Ectodermal cell (in vitro differentiated cells): ENCODE data around the gene SH3GLB1.

Experiments used
- H3K27ac ChIP-seq: 2 replicates; pipeline ENCODE4 v1.7.0; 2013; ENCODE audit warnings: mild to moderate bottlenecking, low read depth, low read length; ENCODE audit not compliant: insufficient read depth, poor library complexity, severe bottlenecking
- H3K27me3 ChIP-seq: 2 replicates; pipeline ENCODE4 v1.7.0; 2013; ENCODE audit warnings: mild to moderate bottlenecking, low read length; ENCODE audit not compliant: insufficient read depth, control insufficient read depth, poor library complexity, severe bottlenecking
- H3K36me3 ChIP-seq: one replicate; pipeline ENCODE4 v1.7.0; 2013; ENCODE audit warnings: low read length; ENCODE audit not compliant: control insufficient read depth, insufficient read depth
- H3K4me1 ChIP-seq: one replicate; pipeline ENCODE4 v1.7.0; 2013; ENCODE audit warnings: low read length; ENCODE audit not compliant: control insufficient read depth, insufficient read depth
- H3K4me3 ChIP-seq: 2 replicates; pipeline ENCODE4 v1.7.0; 2013; ENCODE audit warnings: low read depth, low read length, control low read depth; ENCODE audit not compliant: insufficient read depth
- H3K9me3 ChIP-seq: 2 replicates; pipeline ENCODE4 v1.7.0; 2013; ENCODE audit warnings: mild to moderate bottlenecking, low read length, moderate library complexity; ENCODE audit not compliant: control insufficient read depth
- WGBS, 2 experiments: methylation state at CpG; one replicate each; pipeline ENCODE4 v1.1.7; 2013; ENCODE audit warnings: missing lambda C conversion rate in 2 of 2; 5-methylcytosine and 5-hydroxymethylcytosine counted together

The SH3GLB1 gene

DNA sequence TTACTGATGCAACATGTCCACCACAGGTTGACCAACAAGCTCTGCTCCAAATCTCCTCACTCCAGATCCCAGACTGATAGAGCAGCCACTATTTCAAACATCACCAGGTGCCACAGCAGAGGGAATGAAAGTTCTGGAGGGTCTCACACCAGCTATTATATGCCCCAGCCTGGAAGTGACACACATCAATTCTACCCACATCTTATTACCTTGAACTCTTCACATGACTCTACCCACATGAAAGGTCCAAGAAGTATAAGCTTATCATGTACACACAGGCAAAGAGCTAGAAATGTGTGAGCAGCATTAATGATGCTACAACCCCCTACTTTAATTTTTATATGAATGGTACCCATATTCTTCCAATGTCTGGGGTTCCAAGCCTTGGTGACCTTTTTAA, 64.2 kb downstream of the SH3GLB1 start:
- no peaks in the 10 kb centered on the region for H3K4me1 ChIP-seq
- H3K27me3 ChIP-seq: no peaks in the 10 kb centered on the region
- no peak overlapping the region for H3K27ac ChIP-seq
- peaks cover 3% of the 10 kb centered on the region for H3K9me3 ChIP-seq
- no peaks in the 10 kb centered on the region for H3K36me3 ChIP-seq
- no peak overlapping the region for H3K4me3 ChIP-seq

DNA sequence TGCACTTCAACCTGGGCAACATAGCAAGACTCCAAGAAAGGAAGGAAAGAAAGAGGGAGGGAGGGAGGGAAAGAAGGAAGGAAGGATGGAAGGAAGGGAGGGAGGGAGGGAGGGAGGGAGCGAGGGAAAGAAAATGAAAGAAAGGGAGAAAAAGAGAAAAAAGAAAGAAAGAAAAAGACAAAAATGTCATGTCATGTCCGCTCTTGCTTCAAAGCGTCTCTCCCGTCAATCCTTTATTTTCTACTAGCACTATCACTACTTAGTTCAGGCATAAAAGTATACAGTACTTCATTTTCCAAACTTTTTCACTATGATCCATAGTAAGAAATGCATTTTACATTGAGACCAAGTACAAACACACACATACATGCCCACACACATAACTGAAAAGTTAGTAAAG, 64.7 kb downstream of the SH3GLB1 start:
- Histone ChIP-seq H3K4me3 (no peak overlapping the region), H3K27ac (no peak overlapping the region), H3K27me3 (no peaks in the 10 kb centered on the region), H3K4me1 (peaks cover 1% of the 10 kb centered on the region), H3K9me3 (peaks cover 3% of the 10 kb centered on the region), H3K36me3 (no peaks in the 10 kb centered on the region)
- WGBS, 2 experiments: 94 to 97% methylated on average over 4 of the region's 4 CpGs

DNA sequence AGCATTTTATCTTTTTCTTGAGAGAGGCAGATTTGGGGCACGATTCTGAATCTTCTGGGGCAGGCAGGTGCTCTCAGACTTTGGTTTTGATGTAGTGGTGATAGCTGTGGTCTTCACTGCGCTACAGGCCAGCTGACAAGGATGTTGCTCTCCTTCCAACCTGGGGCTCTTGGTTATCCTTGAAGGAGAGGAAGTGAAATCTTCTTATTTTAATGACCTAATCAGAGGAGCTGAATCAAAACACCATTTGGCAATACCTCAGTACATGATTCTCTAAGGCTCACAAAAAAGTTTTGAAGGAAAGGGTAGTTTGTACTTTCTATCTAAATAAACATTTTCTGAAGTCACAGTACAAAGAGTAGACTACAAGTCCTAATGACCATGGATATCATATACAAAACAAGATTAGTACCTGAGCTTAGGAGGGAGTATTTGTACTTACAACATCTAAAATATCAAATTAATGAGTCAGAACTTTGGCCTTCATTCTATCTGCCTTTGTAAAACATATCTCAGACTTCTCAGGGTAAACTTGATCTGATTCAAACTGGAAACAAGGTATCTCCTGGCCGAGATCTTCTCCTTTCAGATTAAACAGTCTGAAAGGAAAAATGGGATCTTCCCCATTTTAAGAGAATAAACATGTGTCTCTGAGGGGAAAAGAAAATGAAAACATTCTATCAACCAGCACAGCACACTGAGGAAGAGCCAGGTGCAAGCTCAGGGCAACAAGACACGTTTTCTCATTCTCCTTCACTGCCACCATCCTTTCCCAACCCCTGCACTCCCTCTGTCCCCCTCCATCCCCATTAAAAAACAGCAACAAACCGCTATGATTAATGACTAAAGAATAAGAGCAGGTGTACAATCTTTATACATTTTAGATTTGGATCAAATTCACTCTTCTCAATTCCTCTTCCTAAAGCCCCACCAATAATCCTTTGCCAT, 69.2 kb downstream of the SH3GLB1 start:
- Histone ChIP-seq H3K9me3 (no peaks in the 10 kb centered on the region), H3K36me3 (no peaks in the 10 kb centered on the region), H3K4me3 (no peak overlapping the region), H3K27me3 (no peaks in the 10 kb centered on the region), H3K27ac (no peak overlapping the region), H3K4me1 (peaks cover 11% of the 10 kb centered on the region)
- WGBS, 2 experiments: 80 to 84% methylated on average over 5 of the region's 5 CpGs

DNA sequence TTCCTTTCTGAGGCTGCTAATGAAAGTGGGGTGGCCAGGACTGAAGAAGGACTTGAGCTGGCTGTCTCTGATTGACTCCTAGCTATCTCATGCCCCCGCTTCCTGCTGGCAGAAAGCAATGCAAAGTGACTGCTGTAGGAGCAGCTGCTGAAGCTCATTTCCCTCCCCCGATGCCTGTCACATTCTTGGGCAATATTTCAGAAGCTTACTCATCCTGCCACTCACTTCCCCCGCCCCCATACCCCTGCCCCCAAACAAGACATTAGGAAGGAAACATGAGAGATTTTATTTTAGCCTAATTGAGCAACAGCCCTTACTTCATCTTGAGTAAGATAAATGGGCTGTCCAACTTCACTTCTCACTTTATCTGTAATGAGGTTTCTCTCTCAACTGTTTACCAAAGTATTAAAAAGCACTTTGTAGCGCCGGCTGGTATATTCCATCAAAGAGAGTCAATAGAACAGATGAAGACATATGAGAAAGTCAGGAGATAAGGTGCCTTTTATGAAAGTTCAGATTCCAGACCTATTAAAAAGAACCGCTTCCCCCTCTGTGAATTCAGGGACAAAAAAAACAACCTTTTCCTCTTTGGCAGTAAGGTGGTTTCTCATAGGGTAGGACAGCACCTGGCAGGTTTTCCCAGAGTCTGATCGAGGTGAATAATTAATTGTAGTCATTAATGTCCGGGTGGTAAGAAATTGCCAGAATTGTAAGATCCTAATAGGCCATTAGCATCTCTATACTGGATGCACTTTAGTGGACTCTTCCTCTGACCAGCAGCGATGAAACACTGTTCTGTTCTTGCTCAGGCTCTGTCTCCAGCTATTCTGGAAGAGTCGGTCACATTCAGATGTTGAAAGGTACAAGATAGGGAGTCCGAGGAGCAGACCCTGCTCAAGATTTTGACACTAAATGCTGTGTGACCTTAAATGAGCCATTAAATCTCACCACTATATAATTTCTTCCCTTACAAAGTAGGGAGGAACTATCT, 70.2 kb downstream of the SH3GLB1 start:
- Histone ChIP-seq H3K9me3 (no peaks in the 10 kb centered on the region), H3K27ac (no peak overlapping the region), H3K36me3 (no peaks in the 10 kb centered on the region), H3K4me3 (no peak overlapping the region), H3K27me3 (no peaks in the 10 kb centered on the region), H3K4me1 (peaks cover 11% of the 10 kb centered on the region)
- 74 to 75% methylated on average over 10 of the region's 11 CpGs for WGBS, 2 experiments

DNA sequence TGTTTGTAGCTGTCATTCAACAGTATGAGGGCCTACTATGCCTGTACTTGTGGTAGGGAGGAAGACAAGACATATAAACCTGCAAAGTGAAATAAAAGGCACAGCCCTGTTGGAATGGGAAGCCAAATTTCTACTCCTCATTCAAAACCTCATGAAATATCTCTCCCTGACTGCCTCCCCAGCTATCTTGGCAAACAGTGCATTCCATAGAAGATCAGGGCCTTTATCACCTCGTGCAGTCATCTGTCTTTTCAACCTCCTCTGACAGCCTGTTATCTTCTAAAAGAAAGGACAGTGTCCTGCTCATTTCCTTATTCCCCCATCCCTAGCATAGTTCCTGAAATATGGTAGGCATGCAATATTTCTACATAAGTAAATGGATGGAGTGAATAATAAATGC, 71.0 kb downstream of the SH3GLB1 start:
- Histone ChIP-seq H3K27ac (no peak overlapping the region), H3K4me3 (no peak overlapping the region), H3K27me3 (no peaks in the 10 kb centered on the region), H3K36me3 (no peaks in the 10 kb centered on the region), H3K4me1 (peaks cover 11% of the 10 kb centered on the region), H3K9me3 (no peaks in the 10 kb centered on the region)
- WGBS, 2 experiments: 50 to 54% methylated on average over 1 of the region's 1 CpG

DNA sequence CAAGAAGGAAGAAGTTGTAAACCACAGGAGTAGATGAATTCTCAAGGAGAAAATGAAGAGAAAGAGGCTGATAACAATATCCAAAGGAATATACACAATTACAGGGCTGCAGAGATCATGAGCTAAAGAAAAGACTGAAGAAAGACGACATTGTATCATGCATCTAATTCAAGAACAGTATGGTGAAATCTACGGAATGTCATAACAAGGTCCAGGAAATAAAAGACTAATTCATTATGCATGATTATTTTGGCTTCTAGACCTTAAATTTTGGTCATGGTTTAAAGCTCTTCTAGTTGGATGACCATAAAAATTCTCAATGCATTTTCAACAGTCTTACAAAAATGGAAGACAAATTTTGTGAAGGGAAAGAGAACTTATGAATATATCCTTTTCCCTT, 71.7 kb downstream of the SH3GLB1 start:
- no peak overlapping the region for H3K4me3 ChIP-seq
- WGBS, 2 experiments: 90 to 95% methylated on average over 2 of the region's 2 CpGs
- no peaks in the 10 kb centered on the region for H3K36me3 ChIP-seq
- H3K4me1 ChIP-seq: peaks cover 11% of the 10 kb centered on the region
- H3K9me3 ChIP-seq: no peaks in the 10 kb centered on the region
- H3K27ac ChIP-seq: no peak overlapping the region
- no peaks in the 10 kb centered on the region for H3K27me3 ChIP-seq

DNA sequence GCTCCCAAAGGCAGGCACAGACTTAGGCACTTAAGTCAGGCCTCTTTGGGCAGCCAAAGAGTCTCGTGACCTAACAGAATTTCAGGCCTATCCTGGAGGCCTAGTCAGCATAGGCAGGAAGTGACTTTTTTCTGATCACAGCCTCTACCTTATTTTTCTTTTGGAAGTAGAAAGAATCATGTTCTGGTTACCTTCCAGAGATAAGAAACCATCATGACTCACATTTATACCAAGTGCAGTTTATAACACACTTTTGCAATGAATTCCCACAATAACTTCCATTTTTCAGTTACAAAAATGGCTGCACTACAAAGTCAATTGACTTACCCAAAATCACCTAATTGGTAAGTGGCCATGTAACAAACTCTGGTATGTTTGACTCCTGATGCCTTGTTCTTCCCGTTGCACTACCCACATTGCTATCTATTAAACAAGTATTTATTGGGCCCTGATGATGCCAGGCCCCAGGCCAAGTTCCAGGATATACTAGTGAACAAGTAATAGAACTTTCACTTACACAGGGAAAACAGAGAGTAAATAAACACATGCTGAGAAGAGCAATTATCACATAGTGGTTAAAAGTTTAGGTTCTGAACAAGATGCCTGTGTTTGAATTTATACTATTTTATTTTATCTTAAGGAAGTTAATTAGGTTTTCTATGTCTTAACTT, 74.3 kb downstream of the SH3GLB1 start:
- Histone ChIP-seq H3K27ac (no peak overlapping the region), H3K4me3 (no peak overlapping the region), H3K27me3 (no peaks in the 10 kb centered on the region), H3K9me3 (no peaks in the 10 kb centered on the region), H3K4me1 (peaks cover 11% of the 10 kb centered on the region), H3K36me3 (no peaks in the 10 kb centered on the region)
- WGBS, 2 experiments: 85 to 93% methylated on average over 2 of the region's 2 CpGs

DNA sequence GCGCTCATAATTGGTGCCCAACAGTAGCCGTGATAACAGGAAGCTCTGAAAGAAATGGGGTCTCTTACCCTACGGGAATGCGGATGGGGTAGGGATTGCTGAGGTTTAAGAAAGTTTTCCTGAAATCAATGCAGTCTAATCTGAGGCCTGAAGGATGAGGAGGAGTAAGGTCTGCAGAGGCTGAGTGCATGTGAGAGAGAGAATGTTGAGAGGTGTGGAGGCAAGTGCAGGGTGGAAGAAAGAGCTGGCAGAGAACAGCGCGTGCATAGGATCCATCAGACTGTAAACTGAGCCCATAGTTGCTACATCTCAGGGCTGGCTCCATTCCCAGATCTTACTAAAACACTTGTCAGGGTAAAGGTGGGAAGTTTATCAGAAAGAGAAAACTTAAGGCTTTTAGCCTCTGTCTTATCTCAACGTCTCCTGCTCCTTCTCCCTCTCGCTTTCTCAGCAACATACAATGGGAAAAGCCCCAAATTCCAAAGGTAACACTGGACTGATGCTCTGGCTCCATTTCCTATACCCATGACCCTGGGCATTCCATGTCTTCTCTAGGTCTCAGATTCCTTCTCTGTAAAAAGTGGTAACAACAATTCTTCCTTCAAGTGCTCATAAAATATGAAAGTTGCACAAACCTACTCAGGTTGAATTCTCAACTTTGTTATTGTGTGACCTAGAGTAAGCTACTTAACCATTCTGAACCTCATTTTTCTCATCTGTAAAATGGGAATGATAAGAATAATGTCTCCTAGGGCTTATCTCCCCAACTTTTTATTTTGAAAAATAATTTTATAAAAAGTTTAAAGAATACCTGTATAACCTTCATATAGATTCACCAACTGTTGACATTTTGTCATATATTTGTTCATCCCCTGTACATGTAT, 75.2 kb downstream of the SH3GLB1 start:
- Histone ChIP-seq H3K4me3 (no peak overlapping the region), H3K9me3 (no peaks in the 10 kb centered on the region), H3K27me3 (no peaks in the 10 kb centered on the region), H3K27ac (no peak overlapping the region), H3K4me1 (peaks cover 7% of the 10 kb centered on the region), H3K36me3 (no peaks in the 10 kb centered on the region)
- WGBS, 2 experiments: 91 to 97% methylated on average over 8 of the region's 8 CpGs

DNA sequence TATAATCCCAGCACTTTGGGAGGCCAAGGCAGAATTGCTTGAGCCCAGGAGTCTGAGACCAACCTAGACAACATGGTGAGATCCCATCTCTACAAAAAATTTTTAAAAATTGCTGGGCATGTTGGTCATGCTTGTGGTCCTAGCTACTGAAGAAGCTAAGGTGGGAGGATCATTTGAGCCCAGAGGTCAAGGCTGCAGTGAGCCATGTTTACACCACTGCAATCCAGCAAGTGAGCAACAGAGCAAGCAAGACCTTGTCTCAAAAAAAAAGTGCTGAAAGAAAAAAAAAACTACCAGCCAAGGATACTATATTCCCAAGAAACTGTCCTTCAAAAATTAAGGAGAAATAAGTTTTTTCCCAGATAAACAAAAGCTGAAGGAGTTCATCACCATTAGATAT, 78.1 kb downstream of the SH3GLB1 start:
- H3K27me3 ChIP-seq: no peaks in the 10 kb centered on the region
- H3K4me3 ChIP-seq: no peak overlapping the region
- no peaks in the 10 kb centered on the region for H3K4me1 ChIP-seq
- no peaks in the 10 kb centered on the region for H3K9me3 ChIP-seq
- H3K27ac ChIP-seq: no peak overlapping the region
- H3K36me3 ChIP-seq: no peaks in the 10 kb centered on the region
